Astrocyte (in vitro differentiated cells and primary cell): ENCODE data around the gene PDSS1.

Experiments used
- CTCF ChIP-seq: IDR thresholded peaks from 2 replicates; pipeline ENCODE4 v1.5.1; 2011; ENCODE audit warnings: low read depth, mild to moderate bottlenecking, inconsistent platforms, low read length, moderate library complexity; ENCODE audit not compliant: insufficient read depth
- EZH2 ChIP-seq: IDR thresholded peaks from 2 replicates; pipeline ENCODE4 v1.6.1; 2012; ENCODE audit warnings: mild to moderate bottlenecking, low read length, inconsistent platforms; ENCODE audit not compliant: insufficient read depth

- TF ChIP-seq CTCF (peak; percentile 92), EZH2 (no peak)
Measured at GRCh38 chr10:26725837-26726727, 28.6 kb downstream of the PDSS1 start.
